Measurements from ENCODE around the gene NUDT14. TPM values are rescaled to one million over a fixed set of nuclear protein-coding genes. Genes with fewer than 3 reads are reported as not detected.

NUDT14 gene
- total and polyA plus RNA-seq, 12 donors: 4.1 to 55.8 (median 36.6) TPM

DNA sequence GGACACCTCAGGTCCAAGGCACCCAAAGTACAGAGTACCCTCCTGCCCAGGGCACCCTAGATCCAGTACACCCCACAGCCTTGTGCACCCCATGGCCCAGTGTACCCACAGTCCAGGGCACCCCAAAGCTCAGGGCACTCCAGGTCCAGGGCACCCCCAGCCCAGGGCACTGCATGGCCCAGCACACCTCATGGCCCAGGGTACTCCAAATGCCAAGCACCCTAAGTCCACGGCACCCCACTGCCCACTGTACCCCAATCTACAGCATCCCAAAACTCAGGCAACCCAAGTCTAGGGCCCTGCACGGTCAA, 18.5 kb downstream of the NUDT14 start:
- Histone ChIP-seq H3K36me3 (replicated peaks in 1 of 2) (no peaks in the 10 kb centered on the region), H3K4me3 (no peak overlapping the region), H3K9me3 (replicated peaks in 1 of 3) (no peaks in the 10 kb centered on the region), H3K27me3 (peaks cover 15% of the 10 kb centered on the region), H3K4me1 (replicated peaks in 1 of 2) (no peaks in the 10 kb centered on the region), H3K27ac (no peak overlapping the region)
- WGBS, 4 donors: 80 to 93% (median 81%) methylated on average over 1 to 2 of the region's 2 CpGs; no CpG with 5 or more reads in 1 of the 4 donors
- DNase-seq: no peak
- TF ChIP-seq, protein P1, sequence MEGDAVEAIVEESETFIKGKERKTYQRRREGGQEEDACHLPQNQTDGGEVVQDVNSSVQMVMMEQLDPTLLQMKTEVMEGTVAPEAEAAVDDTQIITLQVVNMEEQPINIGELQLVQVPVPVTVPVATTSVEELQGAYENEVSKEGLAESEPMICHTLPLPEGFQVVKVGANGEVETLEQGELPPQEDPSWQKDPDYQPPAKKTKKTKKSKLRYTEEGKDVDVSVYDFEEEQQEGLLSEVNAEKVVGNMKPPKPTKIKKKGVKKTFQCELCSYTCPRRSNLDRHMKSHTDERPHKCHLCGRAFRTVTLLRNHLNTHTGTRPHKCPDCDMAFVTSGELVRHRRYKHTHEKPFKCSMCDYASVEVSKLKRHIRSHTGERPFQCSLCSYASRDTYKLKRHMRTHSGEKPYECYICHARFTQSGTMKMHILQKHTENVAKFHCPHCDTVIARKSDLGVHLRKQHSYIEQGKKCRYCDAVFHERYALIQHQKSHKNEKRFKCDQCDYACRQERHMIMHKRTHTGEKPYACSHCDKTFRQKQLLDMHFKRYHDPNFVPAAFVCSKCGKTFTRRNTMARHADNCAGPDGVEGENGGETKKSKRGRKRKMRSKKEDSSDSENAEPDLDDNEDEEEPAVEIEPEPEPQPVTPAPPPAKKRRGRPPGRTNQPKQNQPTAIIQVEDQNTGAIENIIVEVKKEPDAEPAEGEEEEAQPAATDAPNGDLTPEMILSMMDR (IDR thresholded peaks at IDR 0.05): no peak
- intact Hi-C loops (cut with DNase I): no loop called here

DNA sequence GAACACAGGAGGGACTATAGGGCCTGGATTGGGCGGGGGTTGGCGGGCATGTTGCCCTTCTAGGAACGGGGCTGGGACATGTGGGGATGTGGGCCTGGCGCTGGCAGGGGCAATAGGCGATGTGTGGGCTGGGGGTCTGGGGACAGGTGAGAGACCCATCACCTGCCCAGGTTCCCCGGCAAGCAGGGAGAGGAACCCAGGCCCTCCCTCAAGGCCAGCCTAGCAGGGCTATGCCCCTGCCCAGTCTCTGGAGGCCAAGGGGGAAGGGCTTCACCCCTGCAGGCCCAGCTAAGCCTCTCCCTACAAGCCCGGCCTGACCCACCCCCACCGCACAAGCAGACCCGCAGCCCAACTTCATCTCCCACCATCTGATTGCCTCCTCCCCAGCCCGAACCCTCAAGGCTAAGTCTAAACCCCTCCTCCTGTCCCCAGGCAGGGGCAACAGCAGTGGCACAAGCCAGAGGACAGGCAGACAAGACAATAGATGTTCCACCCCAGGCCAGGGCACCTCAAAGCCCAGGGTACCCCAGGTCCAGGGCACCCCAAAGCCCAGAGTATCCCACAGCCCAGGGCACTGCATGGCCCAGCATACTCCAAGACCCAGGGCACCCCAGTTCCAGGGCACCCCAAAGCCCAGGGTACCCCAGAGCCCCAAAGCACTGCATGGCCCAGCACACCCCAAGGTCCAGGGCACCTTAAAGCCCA, 19.0 kb downstream of the NUDT14 start:
- Histone ChIP-seq H3K27me3 (peaks cover 13% of the 10 kb centered on the region), H3K4me1 (replicated peaks in 1 of 2) (no peaks in the 10 kb centered on the region), H3K36me3 (replicated peaks in 1 of 2) (no peaks in the 10 kb centered on the region), H3K27ac (no peak overlapping the region), H3K4me3 (no peak overlapping the region), H3K9me3 (replicated peaks in 1 of 3) (no peaks in the 10 kb centered on the region)
- intact Hi-C loops (cut with DNase I): no loop called here
- no peak for DNase-seq
- 76 to 90% (median 88%) methylated on average over 3 to 10 of the region's 10 CpGs for WGBS, 4 donors
- no peak for TF ChIP-seq POLR2A (IDR thresholded peaks at IDR 0.05)
- TF ChIP-seq, protein P1 (IDR thresholded peaks at IDR 0.05): no peak

DNA sequence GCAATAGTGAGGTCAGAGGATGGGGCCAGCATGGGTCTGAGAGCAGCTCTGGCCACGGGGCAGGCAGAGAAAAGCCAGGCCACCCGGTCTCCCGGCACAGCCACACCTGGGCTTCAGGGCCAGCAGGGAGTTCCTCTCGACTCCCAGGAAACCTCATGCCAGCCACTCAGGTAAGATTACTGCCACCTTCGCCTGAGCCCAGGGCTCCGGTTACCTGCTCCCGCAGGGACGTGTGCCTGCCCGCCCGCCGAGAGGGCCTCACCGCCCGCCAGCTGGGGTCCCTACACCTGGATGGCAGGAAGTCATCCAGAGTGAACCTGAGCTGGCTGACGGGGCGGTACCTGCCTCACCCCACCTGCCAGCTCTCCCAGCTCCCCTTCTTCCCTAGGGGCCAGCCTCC, 19.8 kb downstream of the NUDT14 start:
- DNase-seq: no peak
- H3K4me1 ChIP-seq (replicated peaks in 1 of 2): no peaks in the 10 kb centered on the region
- H3K27ac ChIP-seq: no peak overlapping the region
- TF ChIP-seq, protein P1 (IDR thresholded peaks at IDR 0.05): no peak
- TF ChIP-seq POLR2A (IDR thresholded peaks at IDR 0.05): no peak
- H3K27me3 ChIP-seq: peaks cover 5% of the 10 kb centered on the region
- no peaks in the 10 kb centered on the region for H3K9me3 ChIP-seq (replicated peaks in 1 of 3)
- intact Hi-C loops (cut with DNase I): no loop called here
- no peaks in the 10 kb centered on the region for H3K36me3 ChIP-seq (replicated peaks in 1 of 2)
- 85 to 94% (median 89%) methylated on average over 11 to 15 of the region's 15 CpGs for WGBS, 4 donors
- H3K4me3 ChIP-seq: no peak overlapping the region

DNA sequence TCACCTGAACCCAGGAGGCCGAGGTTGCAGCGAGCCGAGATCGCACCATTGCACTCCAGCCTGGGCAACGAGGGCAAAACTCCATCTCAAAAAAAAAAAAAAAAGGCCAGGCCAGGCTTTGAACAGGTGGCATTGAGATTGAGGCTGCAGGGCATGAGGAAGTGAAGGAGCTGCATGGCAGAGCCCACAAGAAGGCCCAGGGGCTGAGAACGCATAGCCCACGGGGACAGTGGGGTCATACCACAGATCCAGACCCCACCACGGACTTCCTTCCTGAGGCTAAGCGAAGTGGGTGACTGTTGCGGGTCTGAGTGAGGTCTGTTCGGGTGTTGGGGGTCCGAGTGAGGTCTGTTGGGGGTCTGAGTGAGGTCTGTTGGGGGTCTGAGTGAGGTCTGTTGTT, 20.3 kb downstream of the NUDT14 start:
- Histone ChIP-seq H3K4me3 (no peak overlapping the region), H3K9me3 (replicated peaks in 1 of 3) (no peaks in the 10 kb centered on the region), H3K36me3 (replicated peaks in 1 of 2) (no peaks in the 10 kb centered on the region), H3K4me1 (replicated peaks in 1 of 2) (no peaks in the 10 kb centered on the region), H3K27ac (no peak overlapping the region), H3K27me3 (peaks cover 5% of the 10 kb centered on the region)
- 77 to 86% (median 81%) methylated on average over 10 to 12 of the region's 12 CpGs for WGBS, 4 donors
- TF ChIP-seq, protein P1 (IDR thresholded peaks at IDR 0.05): no peak
- TF ChIP-seq POLR2A (IDR thresholded peaks at IDR 0.05): no peak
- no peak for DNase-seq
- intact Hi-C loops (cut with DNase I): no loop called here
